Activated B cell treated with CpG ODN at 0.5 μM for 24 hours (primary cell): ENCODE data around the gene BCAS3. TPM values are rescaled to one million over a fixed set of nuclear protein-coding genes. Genes with fewer than 3 reads are reported as not detected.
"Not testable (repeated sequence)": the region's sequence is repeated elsewhere in the genome, so short reads cannot be mapped to it uniquely, and the experiment has no call there.

Source experiments
- ATAC-seq: fragments of 200-7000 bp; cut with Tn5 transposase; one replicate; pipeline ENCODE4 v1.10.0; 2021; ENCODE audit warnings: low read depth, mild to moderate bottlenecking, moderate library complexity
- CTCF ChIA-PET: fragments of 350-600 bp; sonication (Branson Sonifier 250); formaldehyde crosslinking; loops from one replicate; lab custom pipeline; 2021; ENCODE audit warnings: antibody characterized with exemption; lab: Charles Lee
- POLR2A ChIA-PET: fragments of 350-600 bp; sonication (Branson Sonifier 250); formaldehyde crosslinking; loops from one replicate; lab custom pipeline; 2021; ENCODE audit warnings: antibody characterized with exemption; lab: Charles Lee
- DNase-seq: peaks from one replicate; pipeline ENCODE4 v3.0.0; 2022
- H3K27ac Mint-ChIP-seq: one replicate; pipeline ENCODE4 v1.8.0; 2020; ENCODE audit warnings: mixed read lengths
- H3K27me3 Mint-ChIP-seq: one replicate; pipeline ENCODE4 v1.8.0; 2021; ENCODE audit warnings: mixed read lengths
- H3K36me3 Mint-ChIP-seq: one replicate; pipeline ENCODE4 v1.8.0; 2021; ENCODE audit warnings: low read depth, mixed read lengths
- H3K4me1 Mint-ChIP-seq: one replicate; pipeline ENCODE4 v1.8.0; 2021; ENCODE audit warnings: mixed read lengths
- H3K4me3 Mint-ChIP-seq: one replicate; pipeline ENCODE4 v1.8.0; 2020; ENCODE audit warnings: mild to moderate bottlenecking, mixed read lengths
- H3K9me3 Mint-ChIP-seq: one replicate; pipeline ENCODE4 v1.8.0; 2020; ENCODE audit warnings: mixed read lengths
- CTCF ChIP-seq: fragments of 200-600 bp; IDR thresholded peaks from one replicate; pipeline ENCODE4 v1.8.0; 2022; ENCODE audit warnings: antibody characterized with exemption, mild to moderate bottlenecking
- intact Hi-C: fragments of 100-400 bp; cut with micrococcal nuclease; formaldehyde crosslinking; loops from one replicate; pipeline ENCODE4 v1.15.1; 2024
- total RNA-seq: library from RNA; stranded (reverse); gene quantifications from 2 replicates; pipeline ENCODE4 v1.2.3, GENCODE V29; 2022

Gene BCAS3
- total RNA-seq, 1 donor from 2014 or later = 37.5 TPM

DNA sequence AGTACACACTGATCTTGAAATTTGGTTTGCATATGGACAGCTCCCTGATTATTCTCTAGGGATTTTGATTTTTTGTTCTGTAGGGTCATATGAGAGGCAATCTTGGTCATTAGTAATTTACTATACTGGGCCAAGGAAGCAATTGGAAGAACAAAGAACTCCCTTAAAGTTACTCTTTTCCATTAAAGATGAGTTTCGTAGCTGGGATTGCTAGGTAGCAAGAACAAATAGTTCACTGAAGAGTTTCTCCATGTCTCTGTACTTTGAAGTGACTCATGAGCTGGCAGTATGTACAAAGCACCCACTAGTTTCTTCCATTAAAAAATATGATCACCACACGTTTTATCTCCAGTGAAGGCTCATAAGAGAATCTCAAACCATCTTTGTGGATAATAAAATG is 6.2 kb upstream of the BCAS3 start:
- POLR2A ChIA-PET = no interaction called here
- Mint-ChIP-seq H3K4me1 (no peaks in the 10 kb centered on the region), H3K27me3 (no peaks in the 10 kb centered on the region), H3K9me3 (peaks cover 2% of the 10 kb centered on the region), H3K27ac (no peak overlapping the region), H3K4me3 (no peak overlapping the region), H3K36me3 (no peaks in the 10 kb centered on the region)
- DNase-seq (no peak), ATAC-seq (no peak)
- no peak for TF ChIP-seq CTCF
- CTCF ChIA-PET = no interaction called here
- intact Hi-C loops = no loop called here

DNA sequence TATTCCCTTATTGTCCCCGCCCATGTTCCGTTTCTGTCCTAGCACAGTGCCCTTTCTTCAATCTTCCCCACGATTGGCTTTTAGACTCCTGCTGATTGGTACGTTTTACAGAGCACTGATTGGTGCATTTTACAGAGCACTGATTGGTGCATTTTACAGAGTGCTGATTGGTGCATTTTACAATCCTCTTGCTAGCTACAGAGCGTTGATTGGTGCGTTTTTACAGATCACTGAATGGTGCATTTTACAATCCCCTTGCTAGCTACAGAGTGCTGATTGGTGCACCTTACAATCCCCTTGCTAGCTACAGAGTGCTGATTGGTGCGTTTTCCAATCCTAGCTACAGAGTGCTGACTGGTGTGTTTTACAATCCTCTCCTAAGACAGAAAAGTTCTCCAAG is 3.0 kb upstream of the BCAS3 start:
- H3K27me3 Mint-ChIP-seq, H3K27ac Mint-ChIP-seq, CTCF ChIA-PET, H3K4me3 Mint-ChIP-seq, ATAC-seq, POLR2A ChIA-PET, DNase-seq, H3K9me3 Mint-ChIP-seq: not testable (repeated sequence)
- Mint-ChIP-seq H3K36me3 (peaks cover 14% of the 10 kb centered on the region), H3K4me1 (peaks cover 23% of the 10 kb centered on the region)
- intact Hi-C loops = loop anchor here (5.0 kb wide), 2 partner anchors 738 to 1188 kb away; partner anchors contain the start of gene BRIP1

GRCh38 chr17:60675997-60676396 is 1.7 kb upstream of the BCAS3 start:
- TF ChIP-seq CTCF = no peak

DNA sequence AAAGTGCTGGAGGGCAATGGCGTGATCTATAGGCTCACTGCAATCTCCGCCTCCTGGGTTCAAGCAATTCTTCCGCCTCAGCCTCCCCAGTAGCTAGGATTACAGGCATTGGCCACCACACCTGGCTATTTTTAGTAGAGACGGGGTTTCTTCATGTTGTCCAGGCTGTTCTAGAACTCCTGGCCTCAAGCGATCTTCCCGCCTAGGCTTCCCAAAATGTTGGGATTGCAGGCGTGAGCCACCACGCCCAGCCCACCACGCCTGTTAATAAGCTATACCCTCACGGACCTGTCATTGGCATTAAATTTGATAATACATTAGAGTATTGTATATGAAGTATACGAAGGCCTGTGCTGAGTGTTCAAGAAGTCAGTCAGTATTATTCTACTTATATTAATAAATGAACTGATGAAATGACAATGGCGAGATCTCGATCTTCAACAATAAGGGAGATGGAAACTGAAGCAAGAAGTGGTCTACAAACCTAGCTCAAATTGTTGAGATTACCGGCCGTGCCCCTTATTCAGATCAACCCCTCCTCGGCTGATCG is 818 bp upstream of the BCAS3 start:
- Mint-ChIP-seq H3K27ac (peak overlapping the region; percentile 94), H3K9me3 (peaks cover 2% of the 10 kb centered on the region), H3K27me3 (no peaks in the 10 kb centered on the region), H3K4me3 (peak overlapping the region; percentile 99), H3K4me1 (peaks cover 23% of the 10 kb centered on the region), H3K36me3 (peaks cover 14% of the 10 kb centered on the region)
- no peak for TF ChIP-seq CTCF
- intact Hi-C loops = loop anchor here (1.0 to 5.0 kb wide), 6 partner anchors 25 to 1570 kb away; partner anchors contain the start of genes BRIP1, PPM1D and TRIM37
- ATAC-seq (no peak), DNase-seq (no peak)
- ChIA-PET POLR2A (interaction anchor here (0.6 to 1.4 kb wide), 11 partner anchors 10 to 1057 kb away, joined by 3 to 17 read pairs (median 3); partner anchors contain the start of genes APPBP2, CLTC, PPM1D and USP32), CTCF (no interaction called here)

More at GRCh38 chr17:60675997-60676396, 1.7 kb upstream of the BCAS3 start:
- Mint-ChIP-seq H3K27me3 (no peaks in the 10 kb centered on the region), H3K4me1 (peaks cover 23% of the 10 kb centered on the region), H3K4me3 (peak overlapping the region; percentile 35), H3K27ac (no peak overlapping the region), H3K36me3 (peaks cover 14% of the 10 kb centered on the region), H3K9me3 (peaks cover 2% of the 10 kb centered on the region)
- no peak for ATAC-seq
- intact Hi-C loops = loop anchor here (2.0 to 5.0 kb wide), 3 partner anchors 736 to 1569 kb away; partner anchors contain the start of genes BRIP1 and TRIM37
- DNase-seq = no peak
- ChIA-PET POLR2A (interaction anchor here (0.9 kb wide), 1 partner anchor 74 kb away, joined by 3 read pairs; no protein-coding TSS in a partner anchor), CTCF (no interaction called here)

GRCh38 chr17:60678118-60678444 is 430 bp downstream of the BCAS3 start:
- DNase-seq = no peak
- H3K27me3 Mint-ChIP-seq = no peaks in the 10 kb centered on the region
- H3K9me3 Mint-ChIP-seq = peaks cover 2% of the 10 kb centered on the region
- ATAC-seq = no peak
- peak overlapping the region; percentile 94 for H3K27ac Mint-ChIP-seq
- H3K4me3 Mint-ChIP-seq = peak overlapping the region; percentile 99
- H3K36me3 Mint-ChIP-seq = peaks cover 21% of the 10 kb centered on the region
- ChIA-PET CTCF (no interaction called here), POLR2A (interaction anchor here (0.5 to 1.4 kb wide), 5 partner anchors 9 to 1186 kb away, joined by 3 to 17 read pairs (median 5); partner anchors contain the start of genes BRIP1 and PPM1D)
- no peak for TF ChIP-seq CTCF
- intact Hi-C loops = loop anchor here (5.0 kb wide), 2 partner anchors 734 to 1184 kb away; partner anchors contain the start of gene BRIP1
- peaks cover 23% of the 10 kb centered on the region for H3K4me1 Mint-ChIP-seq
